GM10266 (cell line): ENCODE data around the gene FBXO10.
"Not testable (repeated sequence)": the region's sequence is repeated elsewhere in the genome, so short reads cannot be mapped to it uniquely, and the experiment has no call there.

Source experiments
- DNase-seq: peaks from one replicate; pipeline ENCODE4 v3.0.0; 2012; ENCODE audit errors: extremely low spot score
- TF ChIP-seq, protein P1 (sequence below): IDR thresholded peaks from 2 replicates; pipeline ENCODE4 v1.5.1; 2012; ENCODE audit warnings: mild to moderate bottlenecking, low read depth; ENCODE audit not compliant: control insufficient read depth, insufficient read depth; ENCODE audit errors: missing control alignments

Gene FBXO10

DNA sequence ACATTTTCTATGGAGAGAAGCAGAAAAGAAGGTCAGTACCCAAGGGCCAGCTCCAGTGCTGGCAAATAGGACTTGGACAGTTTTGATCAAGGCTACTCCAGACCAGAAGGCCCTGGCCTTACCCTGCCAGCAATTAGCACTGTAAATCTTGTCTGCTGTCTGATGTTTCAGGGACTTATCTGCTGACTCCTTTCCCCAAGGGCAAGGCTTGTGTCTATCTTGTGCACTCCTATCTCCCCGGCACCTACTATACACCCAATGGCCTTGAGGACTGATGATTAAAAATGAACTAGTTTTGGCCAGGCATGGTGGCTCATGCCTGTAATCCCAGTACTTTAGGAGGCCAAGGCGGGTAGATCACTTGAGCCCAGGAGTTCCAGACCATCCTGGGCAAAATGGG lies 53.2 kb downstream of the FBXO10 start:
- DNase-seq: no peak
- TF ChIP-seq, protein P1, sequence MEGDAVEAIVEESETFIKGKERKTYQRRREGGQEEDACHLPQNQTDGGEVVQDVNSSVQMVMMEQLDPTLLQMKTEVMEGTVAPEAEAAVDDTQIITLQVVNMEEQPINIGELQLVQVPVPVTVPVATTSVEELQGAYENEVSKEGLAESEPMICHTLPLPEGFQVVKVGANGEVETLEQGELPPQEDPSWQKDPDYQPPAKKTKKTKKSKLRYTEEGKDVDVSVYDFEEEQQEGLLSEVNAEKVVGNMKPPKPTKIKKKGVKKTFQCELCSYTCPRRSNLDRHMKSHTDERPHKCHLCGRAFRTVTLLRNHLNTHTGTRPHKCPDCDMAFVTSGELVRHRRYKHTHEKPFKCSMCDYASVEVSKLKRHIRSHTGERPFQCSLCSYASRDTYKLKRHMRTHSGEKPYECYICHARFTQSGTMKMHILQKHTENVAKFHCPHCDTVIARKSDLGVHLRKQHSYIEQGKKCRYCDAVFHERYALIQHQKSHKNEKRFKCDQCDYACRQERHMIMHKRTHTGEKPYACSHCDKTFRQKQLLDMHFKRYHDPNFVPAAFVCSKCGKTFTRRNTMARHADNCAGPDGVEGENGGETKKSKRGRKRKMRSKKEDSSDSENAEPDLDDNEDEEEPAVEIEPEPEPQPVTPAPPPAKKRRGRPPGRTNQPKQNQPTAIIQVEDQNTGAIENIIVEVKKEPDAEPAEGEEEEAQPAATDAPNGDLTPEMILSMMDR: no peak

- TF ChIP-seq, protein P1: no peak
- DNase-seq: no peak
These were observed 55.1 kb downstream of the FBXO10 start for GRCh38 chr9:37521111-37521510.

- DNase-seq: no peak
- TF ChIP-seq, protein P1: no peak
These were observed 55.5 kb downstream of the FBXO10 start for GRCh38 chr9:37520641-37521040.

DNA sequence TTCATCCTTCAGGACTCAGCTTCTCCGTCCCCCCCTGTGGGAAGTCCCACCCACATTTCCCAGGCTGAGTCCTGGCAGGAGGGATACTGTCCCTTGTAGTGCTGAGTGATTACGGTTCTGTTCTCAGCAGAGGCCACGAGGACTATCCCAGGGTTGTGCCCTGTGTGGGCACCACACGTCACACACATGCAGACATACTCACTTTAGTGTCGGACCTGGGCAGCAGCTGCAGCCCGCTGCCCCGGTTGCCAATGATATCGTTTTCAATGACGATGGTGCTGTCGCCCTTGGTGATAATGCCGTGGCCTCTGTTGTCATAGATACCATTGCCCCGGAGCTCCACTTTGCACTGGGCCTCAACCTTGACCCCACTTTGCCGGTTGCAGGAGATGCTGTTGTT lies 58.3 kb downstream of the FBXO10 start:
- TF ChIP-seq, protein P1: no peak
- no peak for DNase-seq

DNA sequence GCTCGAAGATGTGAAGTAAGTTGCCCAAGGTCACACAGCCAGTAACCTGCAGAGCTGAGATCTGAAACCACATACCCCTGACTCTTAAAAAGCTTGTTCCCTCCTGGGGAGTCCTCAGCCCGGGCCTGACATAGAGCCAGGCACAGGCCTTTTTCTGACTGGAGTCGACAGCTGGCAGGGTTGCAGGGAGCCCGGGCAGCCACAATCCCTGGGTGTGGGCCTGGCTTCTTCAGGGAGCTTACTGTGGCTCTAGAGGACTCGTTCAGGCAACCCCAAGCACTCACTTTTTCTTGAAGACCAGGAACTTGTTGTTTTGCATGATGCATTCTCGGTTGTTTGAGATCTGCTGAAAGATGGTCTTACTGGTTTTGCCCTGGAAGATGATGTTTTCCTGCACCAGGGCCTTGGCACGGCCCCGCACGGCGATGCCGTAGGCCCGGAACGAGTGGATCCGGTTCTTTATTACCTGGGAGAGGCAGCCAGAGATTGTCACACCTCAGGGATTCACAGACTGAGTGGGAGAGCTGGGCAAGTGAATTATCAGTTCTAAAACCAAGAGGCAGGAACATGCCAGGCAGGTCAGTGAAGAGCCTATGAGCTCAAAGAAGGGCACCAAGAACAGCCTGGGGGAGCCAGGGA lies 60.4 kb downstream of the FBXO10 start:
- TF ChIP-seq, protein P1: no peak
- DNase-seq: no peak

DNA sequence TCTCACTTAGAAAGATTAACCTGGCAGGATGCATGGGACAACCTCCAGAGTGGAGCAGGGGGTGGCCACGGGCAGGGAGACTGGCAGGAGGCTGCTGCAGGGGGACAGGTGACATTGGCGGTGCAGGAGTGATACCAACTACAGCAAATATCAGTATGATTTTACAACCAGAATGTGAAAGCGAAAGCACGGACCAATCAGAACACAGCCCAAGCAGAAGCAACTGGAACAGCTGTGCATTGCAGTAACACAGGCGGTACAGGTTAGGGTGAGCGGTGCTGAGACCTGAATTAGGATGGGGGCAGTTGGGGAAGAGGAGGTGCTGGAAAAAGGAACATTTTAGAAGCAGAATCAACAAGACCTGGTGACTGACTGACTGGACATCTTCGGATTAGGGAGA lies 61.2 kb downstream of the FBXO10 start:
- TF ChIP-seq, protein P1: no peak
- DNase-seq: no peak

GRCh38 chr9:37514415-37514814 lies 61.8 kb downstream of the FBXO10 start:
- DNase-seq: not testable (repeated sequence)

GRCh38 chr9:37512437-37512836 lies 63.7 kb downstream of the FBXO10 start:
- DNase-seq: no peak
- TF ChIP-seq, protein P1: no peak
